WTC11 (cell line): Measurements from ENCODE around the gene DNAJB8. TPM values are rescaled to one million over a fixed set of nuclear protein-coding genes. Genes with fewer than 3 reads are reported as not detected.

Source experiments
- ATAC-seq: fragments of 200-7000 bp; cut with Tn5 transposase; 2 replicates; pipeline ENCODE4 v1.10.0; 2021; ENCODE audit warnings: mild to moderate bottlenecking, moderate library complexity
- CTCF ChIA-PET: fragments of 300-600 bp; sonication (Branson Sonifier 250); formaldehyde crosslinking; loops from one replicate; lab custom pipeline; 2021; ENCODE audit warnings: antibody characterized with exemption; lab: Charles Lee
- POLR2A ChIA-PET: fragments of 350-600 bp; sonication (Branson Sonifier 250); formaldehyde crosslinking; loops from one replicate; lab custom pipeline; 2021; ENCODE audit warnings: antibody characterized with exemption; lab: Charles Lee
- DNase-seq: peaks from one replicate; pipeline ENCODE4 v3.0.0; 2021; ENCODE audit warnings: low spot score
- H3K27ac Mint-ChIP-seq: 2 replicates; pipeline ENCODE4 v1.8.0; 2021; ENCODE audit warnings: mixed read lengths
- H3K27me3 Mint-ChIP-seq: 2 replicates; pipeline ENCODE4 v1.8.0; 2021; ENCODE audit warnings: low read depth, mild to moderate bottlenecking, moderate library complexity, mixed read lengths
- H3K36me3 Mint-ChIP-seq: 2 replicates; pipeline ENCODE4 v1.8.0; 2021; ENCODE audit warnings: mixed read lengths
- H3K4me1 Mint-ChIP-seq: 2 replicates; pipeline ENCODE4 v1.8.0; 2022; ENCODE audit warnings: mixed read lengths
- H3K4me3 Mint-ChIP-seq: 2 replicates; pipeline ENCODE4 v1.8.0; 2021; ENCODE audit warnings: mild to moderate bottlenecking, moderate library complexity, mixed read lengths
- H3K9me3 Mint-ChIP-seq: 2 replicates; pipeline ENCODE4 v1.8.0; 2021; ENCODE audit warnings: mixed read lengths
- ATF1 ChIP-seq: sonication (generic); formaldehyde crosslinking; IDR thresholded peaks from 2 replicates; pipeline ENCODE4 v1.8.1; 2023; ENCODE audit warnings: mild to moderate bottlenecking, moderate library complexity, missing genetic modification reagents
- CTCF ChIP-seq: fragments of 200-600 bp; IDR thresholded peaks from 2 replicates; pipeline ENCODE4 v1.8.0; 2022; ENCODE audit warnings: antibody characterized with exemption
- E2F1 ChIP-seq: sonication (generic); formaldehyde crosslinking; IDR thresholded peaks from 2 replicates; pipeline ENCODE4 v1.8.0; 2022; ENCODE audit warnings: mild to moderate bottlenecking, missing genetic modification reagents
- ELF4 ChIP-seq: sonication (generic); formaldehyde crosslinking; IDR thresholded peaks from 2 replicates; pipeline ENCODE4 v1.8.1; 2022; ENCODE audit warnings: low read depth, mild to moderate bottlenecking, moderate library complexity, missing genetic modification reagents
- EMX1 ChIP-seq: fragments of 250-450 bp; sonication (Bioruptor Pico); IDR thresholded peaks from 2 replicates; pipeline ENCODE4 v1.8.0; 2021; ENCODE audit warnings: mild to moderate bottlenecking
- ERG ChIP-seq: fragments of 250-450 bp; sonication (Bioruptor Pico); IDR thresholded peaks from 2 replicates; pipeline ENCODE4 v1.8.0; 2021; ENCODE audit warnings: mild to moderate bottlenecking
- GTF2I ChIP-seq: fragments of 250-450 bp; sonication (Bioruptor Pico); conservative IDR thresholded peaks from 2 replicates; pipeline ENCODE4 v1.4.0; 2021; ENCODE audit warnings: mild to moderate bottlenecking
- HMGXB4 ChIP-seq: sonication (generic); formaldehyde crosslinking; IDR thresholded peaks from 2 replicates; pipeline ENCODE4 v1.8.1; 2023; ENCODE audit warnings: mild to moderate bottlenecking, moderate library complexity, missing genetic modification reagents
- IRF2 ChIP-seq: sonication (generic); formaldehyde crosslinking; IDR thresholded peaks from 2 replicates; pipeline ENCODE4 v1.8.0; 2022; ENCODE audit warnings: low read depth, missing genetic modification reagents, borderline replicate concordance
- JAZF1 ChIP-seq: fragments of 250-450 bp; sonication (Bioruptor Pico); IDR thresholded peaks from 2 replicates; pipeline ENCODE4 v1.9.0; 2021; ENCODE audit warnings: moderate library complexity, mild to moderate bottlenecking, inconsistent platforms
- JUN ChIP-seq: sonication (generic); formaldehyde crosslinking; IDR thresholded peaks from 2 replicates; pipeline ENCODE4 v1.8.0; 2023; ENCODE audit warnings: mild to moderate bottlenecking, missing genetic modification reagents
- MLX ChIP-seq: sonication (generic); formaldehyde crosslinking; IDR thresholded peaks from 2 replicates; pipeline ENCODE4 v1.8.1; 2023; ENCODE audit warnings: mild to moderate bottlenecking, missing genetic modification reagents, moderate library complexity
- NFYB ChIP-seq: sonication (generic); formaldehyde crosslinking; conservative IDR thresholded peaks from 2 replicates; pipeline ENCODE4 v1.8.0; 2022; ENCODE audit warnings: low read depth, missing genetic modification reagents
- NR2C2 ChIP-seq: sonication (generic); formaldehyde crosslinking; IDR thresholded peaks from 2 replicates; pipeline ENCODE4 v1.8.0; 2022; ENCODE audit warnings: mild to moderate bottlenecking, missing genetic modification reagents
- OVOL2 ChIP-seq: fragments of 250-450 bp; sonication (Bioruptor Pico); IDR thresholded peaks from 2 replicates; pipeline ENCODE4 v1.9.0; 2021; ENCODE audit warnings: mild to moderate bottlenecking, borderline replicate concordance
- SMAD3 ChIP-seq: sonication (generic); formaldehyde crosslinking; IDR thresholded peaks from 2 replicates; pipeline ENCODE4 v1.8.0; 2022; ENCODE audit warnings: missing genetic modification reagents, mild to moderate bottlenecking, borderline replicate concordance
- SOX15 ChIP-seq: fragments of 250-450 bp; sonication (Bioruptor Pico); IDR thresholded peaks from 2 replicates; pipeline ENCODE4 v1.9.0; 2021; ENCODE audit warnings: mild to moderate bottlenecking
- STAT6 ChIP-seq: sonication (generic); formaldehyde crosslinking; conservative IDR thresholded peaks from 2 replicates; pipeline ENCODE4 v1.8.1; 2023; ENCODE audit warnings: mild to moderate bottlenecking, low read depth, missing genetic modification reagents, moderate library complexity
- TCF7 ChIP-seq: sonication (generic); formaldehyde crosslinking; IDR thresholded peaks from 2 replicates; pipeline ENCODE4 v1.8.0; 2022; ENCODE audit warnings: mild to moderate bottlenecking, low read depth, missing genetic modification reagents, moderate library complexity
- TEAD1 ChIP-seq: sonication (generic); formaldehyde crosslinking; IDR thresholded peaks from 2 replicates; pipeline ENCODE4 v1.8.0; 2022; ENCODE audit warnings: mild to moderate bottlenecking, missing genetic modification reagents
- TP53 ChIP-seq: sonication (generic); formaldehyde crosslinking; IDR thresholded peaks from 2 replicates; pipeline ENCODE4 v1.8.1; 2023; ENCODE audit warnings: mild to moderate bottlenecking, missing genetic modification reagents
- USF2 ChIP-seq: sonication (generic); formaldehyde crosslinking; IDR thresholded peaks from 2 replicates; pipeline ENCODE4 v1.8.1; 2023; ENCODE audit warnings: mild to moderate bottlenecking, missing genetic modification reagents, moderate library complexity
- ZNF263 ChIP-seq: sonication (generic); formaldehyde crosslinking; IDR thresholded peaks from 2 replicates; pipeline ENCODE4 v1.8.1; 2022; ENCODE audit warnings: low read depth, mild to moderate bottlenecking, moderate library complexity, missing genetic modification reagents
- ZNF423 ChIP-seq: fragments of 250-450 bp; sonication (Bioruptor Pico); IDR thresholded peaks from 2 replicates; pipeline ENCODE4 v2.1.2; 2022; ENCODE audit warnings: mild to moderate bottlenecking, moderate library complexity
- ZNF671 ChIP-seq: fragments of 250-450 bp; sonication (Bioruptor Pico); IDR thresholded peaks from 2 replicates; pipeline ENCODE4 v1.8.0; 2021; ENCODE audit warnings: mild to moderate bottlenecking
- total RNA-seq: library from RNA; stranded (reverse); gene quantifications from 3 replicates; pipeline ENCODE4 v1.2.3, GENCODE V29; 2021

Gene DNAJB8
- total RNA-seq, 1 experiment from 2014 or later: not detected

- Mint-ChIP-seq H3K4me3 (no peak overlapping the region), H3K27ac (no peak overlapping the region), H3K4me1 (no peaks in the 10 kb centered on the region), H3K36me3 (no peaks in the 10 kb centered on the region), H3K27me3 (peaks cover 33% of the 10 kb centered on the region), H3K9me3 (peaks cover 25% of the 10 kb centered on the region)
- ChIA-PET CTCF (no interaction called here), POLR2A (no interaction called here)
- ATAC-seq (no peak), DNase-seq (no peak)
- TF ChIP-seq ZNF263 (CRISPR knock-in tag) (no peak), SMAD3 (CRISPR knock-in tag) (no peak), TCF7 (no peak), ZNF423 (CRISPR knock-in tag) (no peak), TP53 (CRISPR knock-in tag) (no peak)
Measured at GRCh38 chr3:128445357-128445756, 21.3 kb downstream of the DNAJB8 start.

- CTCF ChIA-PET: no interaction called here
- Mint-ChIP-seq H3K36me3 (no peaks in the 10 kb centered on the region), H3K27me3 (peaks cover 38% of the 10 kb centered on the region), H3K4me1 (peaks cover 7% of the 10 kb centered on the region; the same call in 1 of the 2 replicates), H3K9me3 (peaks cover 25% of the 10 kb centered on the region), H3K27ac (no peak overlapping the region), H3K4me3 (no peak overlapping the region)
- no peak for ATAC-seq
- DNase-seq: no peak
- POLR2A ChIA-PET: no interaction called here
- no peak for TF ChIP-seq HMGXB4 (CRISPR knock-in tag)
- no peak for TF ChIP-seq GTF2I (CRISPR knock-in tag)
- no peak for TF ChIP-seq JUN (CRISPR knock-in tag)
- no peak for TF ChIP-seq MLX (CRISPR knock-in tag)
- TF ChIP-seq E2F1 (CRISPR knock-in tag): no peak
- TF ChIP-seq SOX15: no peak
- no peak for TF ChIP-seq IRF2 (CRISPR knock-in tag)
- TF ChIP-seq NFYB: no peak
- TF ChIP-seq CTCF: no peak
- TF ChIP-seq ATF1 (CRISPR knock-in tag): no peak
- TF ChIP-seq STAT6 (CRISPR knock-in tag): no peak
- TF ChIP-seq ELF4 (CRISPR knock-in tag): no peak
- no peak for TF ChIP-seq NR2C2 (CRISPR knock-in tag)
- TF ChIP-seq EMX1: no peak
- TF ChIP-seq JAZF1 (CRISPR knock-in tag): no peak
- no peak for TF ChIP-seq TEAD1
- TF ChIP-seq USF2 (CRISPR knock-in tag): no peak
- no peak for TF ChIP-seq ERG (CRISPR knock-in tag)
- no peak for TF ChIP-seq OVOL2 (CRISPR knock-in tag)
- no peak for TF ChIP-seq ZNF671 (CRISPR knock-in tag)
Measured at GRCh38 chr3:128443771-128444170, 22.9 kb downstream of the DNAJB8 start.
